IPS-15b (cell line): ENCODE data around the gene POU5F1.
"Not testable (repeated sequence)": the region's sequence is repeated elsewhere in the genome, so short reads cannot be mapped to it uniquely, and the experiment has no call there.

ENCODE experiments used
- H3K27me3 ChIP-seq: one replicate; pipeline ENCODE4 v1.6.1; 2013; ENCODE audit warnings: low read length; ENCODE audit not compliant: control insufficient read depth, insufficient read depth
- H3K36me3 ChIP-seq: one replicate; pipeline ENCODE4 v1.6.1; 2013; ENCODE audit warnings: low read length; ENCODE audit not compliant: control insufficient read depth, insufficient read depth
- H3K4me1 ChIP-seq: one replicate; pipeline ENCODE4 v1.6.1; 2013; ENCODE audit warnings: mild to moderate bottlenecking, low read length; ENCODE audit not compliant: control insufficient read depth, insufficient read depth
- H3K4me3 ChIP-seq: one replicate; pipeline ENCODE4 v1.5.1; 2013; ENCODE audit warnings: low read depth, low read length
- H3K9ac ChIP-seq: one replicate; pipeline ENCODE4 v1.6.1; 2013; ENCODE audit warnings: low read depth, mild to moderate bottlenecking, low read length
- H3K9me3 ChIP-seq: one replicate; pipeline ENCODE4 v1.6.1; 2013; ENCODE audit warnings: mild to moderate bottlenecking, low read length; ENCODE audit not compliant: control insufficient read depth, insufficient read depth

The POU5F1 gene

DNA sequence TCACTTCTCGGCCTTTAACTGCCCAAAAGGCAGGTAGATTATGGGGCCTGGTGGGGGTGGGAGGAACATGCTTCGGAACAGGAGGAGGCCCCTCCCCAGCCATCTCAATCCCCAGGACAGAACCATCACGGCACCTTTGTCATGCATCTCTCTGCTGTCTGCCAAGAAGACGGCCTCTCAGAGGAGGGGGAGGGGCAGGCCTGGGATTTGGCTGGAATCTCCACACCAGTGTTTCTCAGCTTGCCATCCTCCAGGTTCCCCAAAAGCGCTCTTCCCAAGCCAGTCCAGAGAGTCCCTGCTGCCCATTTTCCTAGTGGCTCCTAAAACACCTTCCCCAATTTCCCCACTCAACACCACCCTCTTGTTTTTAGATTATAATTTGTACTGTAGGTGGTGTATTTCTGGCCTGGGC is 2.5 kb upstream of the POU5F1 start:
- H3K9me3 ChIP-seq, result no peaks in the 10 kb centered on the region
- peaks cover 21% of the 10 kb centered on the region for H3K4me1 ChIP-seq
- peak overlapping the region; percentile 62 for H3K4me3 ChIP-seq
- peak overlapping the region; percentile 82 for H3K9ac ChIP-seq
- peaks cover 12% of the 10 kb centered on the region for H3K36me3 ChIP-seq
- H3K27me3 ChIP-seq, result no peaks in the 10 kb centered on the region

- H3K9me3 ChIP-seq, result no peaks in the 10 kb centered on the region
- H3K4me3 ChIP-seq, result peak overlapping the region; percentile 62
- H3K4me1 ChIP-seq, result peaks cover 21% of the 10 kb centered on the region
- H3K27me3 ChIP-seq, result no peaks in the 10 kb centered on the region
- H3K9ac ChIP-seq, result peak overlapping the region; percentile 82
- peaks cover 12% of the 10 kb centered on the region for H3K36me3 ChIP-seq
Observed at GRCh38 chr6:31171931-31172905, 1.7 kb upstream of the POU5F1 start.

DNA sequence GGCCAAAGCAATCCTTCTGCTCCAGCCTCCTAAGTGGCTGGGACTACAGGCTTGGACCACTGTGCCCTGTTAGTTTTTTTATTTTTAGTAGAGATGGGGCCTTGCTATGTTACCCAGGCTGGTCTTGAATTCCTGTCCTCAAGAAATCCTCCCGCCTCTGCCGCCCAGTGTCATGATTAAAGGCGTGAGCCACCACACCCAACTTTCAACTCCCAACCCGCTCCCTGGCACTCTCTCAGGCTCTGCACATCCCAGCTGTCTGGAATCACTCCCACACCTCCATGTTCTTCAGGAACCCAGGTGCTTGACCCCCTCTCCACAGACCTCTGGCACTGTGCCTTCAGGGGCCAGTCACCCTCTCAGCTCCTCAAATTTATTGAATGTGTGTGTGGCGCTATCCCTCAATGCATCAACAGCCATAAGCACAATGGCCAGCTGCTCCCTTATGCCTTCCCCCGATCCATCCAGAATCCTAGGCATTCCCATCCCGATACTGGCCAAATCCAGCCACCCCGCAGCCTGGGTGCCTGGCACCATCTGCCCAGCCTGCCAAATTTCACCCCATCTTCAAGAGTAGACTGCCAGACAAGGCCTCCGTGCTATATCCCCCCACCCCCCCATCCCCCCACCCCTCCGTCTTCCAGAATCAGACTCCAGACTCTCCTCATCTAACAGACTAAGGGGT is 647 bp upstream of the POU5F1 start:
- Histone ChIP-seq H3K4me1 (peaks cover 21% of the 10 kb centered on the region), H3K36me3 (peaks cover 12% of the 10 kb centered on the region), H3K9ac (no peak overlapping the region), H3K4me3 (peak overlapping the region; percentile 95), H3K9me3 (no peaks in the 10 kb centered on the region), H3K27me3 (no peaks in the 10 kb centered on the region)

DNA sequence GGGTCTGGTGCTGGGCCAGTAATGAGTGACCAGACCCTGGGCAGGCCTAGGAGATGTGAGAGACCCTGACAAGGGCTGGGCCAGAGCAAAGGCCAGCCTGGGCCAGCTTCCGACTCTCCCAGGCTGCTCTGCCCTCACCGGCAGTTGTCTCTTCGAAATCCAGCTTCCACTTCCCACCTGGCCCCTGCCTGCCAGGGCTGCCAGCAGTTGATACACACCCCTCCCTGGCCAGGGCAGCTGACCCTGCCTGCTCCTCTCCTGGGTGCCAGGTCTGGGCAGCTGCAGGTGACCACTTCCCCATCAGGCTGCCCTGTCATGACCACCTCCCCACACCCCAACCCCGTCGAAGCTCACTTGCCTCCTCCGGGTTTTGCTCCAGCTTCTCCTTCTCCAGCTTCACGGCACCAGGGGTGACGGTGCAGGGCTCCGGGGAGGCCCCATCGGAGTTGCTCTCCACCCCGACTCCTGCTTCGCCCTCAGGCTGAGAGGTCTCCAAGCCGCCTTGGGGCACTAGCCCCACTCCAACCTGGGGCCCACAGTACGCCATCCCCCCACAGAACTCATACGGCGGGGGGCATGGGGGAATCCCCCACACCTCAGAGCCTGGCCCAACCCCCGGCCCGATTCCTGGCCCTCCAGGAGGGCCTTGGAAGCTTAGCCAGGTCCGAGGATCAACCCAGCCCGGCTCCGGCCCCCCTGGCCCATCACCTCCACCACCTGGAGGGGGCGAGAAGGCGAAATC is 453 bp downstream of the POU5F1 start:
- peaks cover 24% of the 10 kb centered on the region for H3K4me1 ChIP-seq
- peak overlapping the region; percentile 96 for H3K9ac ChIP-seq
- not testable (repeated sequence) for H3K9me3 ChIP-seq, H3K27me3 ChIP-seq
- H3K4me3 ChIP-seq, result peak overlapping the region; percentile 95
- H3K36me3 ChIP-seq, result peaks cover 19% of the 10 kb centered on the region

DNA sequence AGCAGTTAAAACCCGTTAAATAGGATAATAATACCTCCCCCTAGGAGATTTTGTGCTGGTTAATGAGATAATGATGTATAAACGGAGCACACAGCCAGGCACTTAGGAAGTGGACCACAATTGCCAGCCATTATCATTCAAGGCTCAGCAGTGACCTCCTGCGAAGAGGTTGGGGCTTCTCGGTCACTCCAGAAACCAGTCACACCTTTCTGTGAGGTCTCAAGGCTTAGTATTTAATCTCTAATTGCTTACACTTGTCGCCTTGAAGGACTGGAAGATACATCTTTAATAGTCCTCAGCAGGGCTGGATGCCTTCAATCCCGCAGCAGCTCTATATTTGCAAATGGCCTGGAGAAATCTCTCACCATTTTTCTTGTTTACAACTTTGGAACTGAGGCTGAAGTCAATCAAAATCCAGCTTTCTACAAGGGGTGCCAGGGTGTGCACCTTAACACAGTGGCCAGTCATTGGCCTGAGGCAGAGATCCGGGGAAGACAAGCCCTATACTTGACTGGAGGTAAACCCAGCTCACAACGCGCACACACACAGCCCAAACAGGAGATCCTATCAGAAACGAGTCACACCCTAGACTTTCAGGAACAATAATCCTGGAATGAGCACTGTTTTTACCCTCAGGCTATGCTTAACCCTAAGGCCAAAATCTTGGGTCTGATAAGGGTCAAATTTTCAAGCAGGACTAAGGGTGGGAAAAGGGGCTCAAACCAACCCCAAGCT is 1.2 kb downstream of the POU5F1 start:
- peak overlapping the region; percentile 95 for H3K4me3 ChIP-seq

DNA sequence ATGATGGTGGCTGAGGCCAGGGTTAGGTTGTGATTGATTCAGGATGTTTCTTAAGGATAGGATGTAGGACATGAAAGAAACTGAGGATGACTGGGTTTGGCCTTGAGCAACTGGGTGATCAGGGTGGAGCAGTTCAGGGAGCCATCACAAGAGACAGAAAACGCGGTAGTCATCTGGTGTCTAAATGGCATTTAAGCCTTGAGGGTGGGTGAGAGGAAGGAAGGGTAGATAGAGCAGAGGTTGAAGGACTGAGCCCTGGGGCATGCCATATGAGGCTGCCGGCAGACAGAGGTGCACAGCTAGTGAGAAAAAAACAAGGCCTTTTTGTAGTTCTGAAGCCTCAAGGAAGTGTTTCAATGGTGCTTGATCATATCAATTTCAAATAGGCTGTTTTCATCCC is 1.9 kb downstream of the POU5F1 start:
- peak overlapping the region; percentile 96 for H3K9ac ChIP-seq

More for the DNA sequence above, 1.2 kb downstream of the POU5F1 start:
- Histone ChIP-seq H3K36me3 (peaks cover 24% of the 10 kb centered on the region), H3K9ac (peak overlapping the region; percentile 96), H3K27me3 (no peaks in the 10 kb centered on the region), H3K9me3 (no peaks in the 10 kb centered on the region), H3K4me1 (peaks cover 22% of the 10 kb centered on the region)

GRCh38 chr6:31165986-31166385 is 4.5 kb downstream of the POU5F1 start:
- H3K4me3 ChIP-seq, result no peak overlapping the region
- no peaks in the 10 kb centered on the region for H3K27me3 ChIP-seq
- peaks cover 7% of the 10 kb centered on the region for H3K4me1 ChIP-seq
- H3K36me3 ChIP-seq, result peaks cover 46% of the 10 kb centered on the region
- H3K9ac ChIP-seq, result no peak overlapping the region
- no peaks in the 10 kb centered on the region for H3K9me3 ChIP-seq

More for the DNA sequence above, 1.9 kb downstream of the POU5F1 start:
- Histone ChIP-seq H3K36me3 (peaks cover 27% of the 10 kb centered on the region), H3K27me3 (no peaks in the 10 kb centered on the region), H3K4me3 (peak overlapping the region; percentile 95), H3K9me3 (no peaks in the 10 kb centered on the region), H3K4me1 (peaks cover 15% of the 10 kb centered on the region)

DNA sequence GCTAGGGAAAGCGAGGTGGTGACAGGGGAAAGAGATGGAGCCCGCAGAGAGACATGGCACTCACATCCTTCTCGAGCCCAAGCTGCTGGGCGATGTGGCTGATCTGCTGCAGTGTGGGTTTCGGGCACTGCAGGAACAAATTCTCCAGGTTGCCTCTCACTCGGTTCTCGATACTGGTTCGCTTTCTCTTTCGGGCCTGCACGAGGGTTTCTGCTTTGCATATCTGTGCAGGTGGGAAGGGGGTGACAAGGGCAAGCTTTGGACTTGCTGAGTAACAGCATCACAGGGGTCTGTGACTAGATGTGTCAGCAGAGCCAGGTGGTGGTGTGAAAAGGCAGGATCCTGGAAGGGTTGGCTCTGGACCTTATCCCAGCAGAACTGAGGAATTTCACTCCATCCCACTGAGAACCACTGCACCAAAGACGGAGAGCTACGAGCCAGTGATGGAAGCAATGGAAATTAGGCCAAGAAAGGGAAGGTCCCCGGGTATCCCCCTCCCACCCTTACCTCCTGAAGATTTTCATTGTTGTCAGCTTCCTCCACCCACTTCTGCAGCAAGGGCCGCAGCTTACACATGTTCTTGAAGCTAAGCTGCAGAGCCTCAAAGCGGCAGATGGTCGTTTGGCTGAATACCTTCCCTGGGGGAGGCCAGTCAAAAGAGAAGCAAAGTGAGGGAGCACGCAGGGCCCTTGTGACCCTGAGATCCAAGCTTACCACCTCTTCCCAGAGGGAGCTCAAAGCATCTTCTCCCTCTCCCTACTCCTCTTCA is 5.2 kb downstream of the POU5F1 start:
- not testable (repeated sequence) for H3K9ac ChIP-seq, H3K4me1 ChIP-seq, H3K4me3 ChIP-seq, H3K9me3 ChIP-seq, H3K27me3 ChIP-seq
- H3K36me3 ChIP-seq, result peaks cover 44% of the 10 kb centered on the region

GRCh38 chr6:31164475-31165063 is 5.9 kb downstream of the POU5F1 start:
- not testable (repeated sequence) for H3K9me3 ChIP-seq, H3K27me3 ChIP-seq, H3K4me1 ChIP-seq, H3K4me3 ChIP-seq, H3K9ac ChIP-seq
- H3K36me3 ChIP-seq, result peaks cover 37% of the 10 kb centered on the region

GRCh38 chr6:31163922-31164321 is 6.6 kb downstream of the POU5F1 start:
- Histone ChIP-seq H3K9me3 (no peaks in the 10 kb centered on the region), H3K9ac (no peak overlapping the region), H3K4me3 (no peak overlapping the region), H3K4me1 (peaks cover 4% of the 10 kb centered on the region), H3K36me3 (peaks cover 34% of the 10 kb centered on the region), H3K27me3 (no peaks in the 10 kb centered on the region)
